NB4 (cell line): ENCODE data around the gene MFAP5.

ENCODE experiments used
- MYC ChIP-seq: IDR thresholded peaks from 2 replicates; pipeline ENCODE4 v1.6.1; 2011; ENCODE audit warnings: low read depth, low read length
- POLR2A ChIP-seq: IDR thresholded peaks from 2 replicates; pipeline ENCODE4 v1.6.1; 2011; ENCODE audit warnings: mild to moderate bottlenecking; ENCODE audit not compliant: insufficient read length; ENCODE audit errors: extremely low read depth
- TF ChIP-seq, protein P1 (sequence below): IDR thresholded peaks from one replicate; pipeline ENCODE4 v1.5.1; 2012; ENCODE audit warnings: low read depth, low read length

DNA sequence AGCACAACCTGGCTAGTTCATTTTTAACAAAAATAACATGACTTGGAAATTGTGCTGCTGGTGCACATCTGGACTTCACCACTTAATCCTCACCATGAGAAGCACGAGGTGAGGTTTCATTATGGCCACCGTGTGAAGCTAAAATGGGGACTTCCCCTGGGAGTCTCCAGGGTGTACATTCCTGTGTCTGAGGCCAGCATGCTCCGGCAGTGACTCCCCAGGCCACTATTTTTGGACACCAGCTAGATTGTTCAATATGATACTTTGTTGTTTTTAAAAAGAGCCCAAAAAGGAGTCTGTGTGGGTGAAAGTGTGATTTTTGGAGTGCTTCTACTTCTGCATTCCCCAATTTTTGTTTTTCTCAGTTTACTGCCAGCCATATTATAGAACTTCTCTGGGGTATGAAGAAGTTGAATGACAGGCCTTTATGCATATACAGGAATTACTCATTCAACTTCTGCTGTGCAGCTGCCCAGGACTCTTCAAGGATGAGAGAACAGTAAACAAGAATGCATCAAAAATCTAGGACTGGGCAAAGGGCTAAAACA is 33.1 kb downstream of the MFAP5 start:
- TF ChIP-seq, protein P1, sequence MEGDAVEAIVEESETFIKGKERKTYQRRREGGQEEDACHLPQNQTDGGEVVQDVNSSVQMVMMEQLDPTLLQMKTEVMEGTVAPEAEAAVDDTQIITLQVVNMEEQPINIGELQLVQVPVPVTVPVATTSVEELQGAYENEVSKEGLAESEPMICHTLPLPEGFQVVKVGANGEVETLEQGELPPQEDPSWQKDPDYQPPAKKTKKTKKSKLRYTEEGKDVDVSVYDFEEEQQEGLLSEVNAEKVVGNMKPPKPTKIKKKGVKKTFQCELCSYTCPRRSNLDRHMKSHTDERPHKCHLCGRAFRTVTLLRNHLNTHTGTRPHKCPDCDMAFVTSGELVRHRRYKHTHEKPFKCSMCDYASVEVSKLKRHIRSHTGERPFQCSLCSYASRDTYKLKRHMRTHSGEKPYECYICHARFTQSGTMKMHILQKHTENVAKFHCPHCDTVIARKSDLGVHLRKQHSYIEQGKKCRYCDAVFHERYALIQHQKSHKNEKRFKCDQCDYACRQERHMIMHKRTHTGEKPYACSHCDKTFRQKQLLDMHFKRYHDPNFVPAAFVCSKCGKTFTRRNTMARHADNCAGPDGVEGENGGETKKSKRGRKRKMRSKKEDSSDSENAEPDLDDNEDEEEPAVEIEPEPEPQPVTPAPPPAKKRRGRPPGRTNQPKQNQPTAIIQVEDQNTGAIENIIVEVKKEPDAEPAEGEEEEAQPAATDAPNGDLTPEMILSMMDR: no peak
- TF ChIP-seq POLR2A (no peak), MYC (no peak)
